Stimulated activated CD4-positive, alpha-beta T cell treated with anti-CD3 and anti-CD28 coated beads, Interleukin-12 subunit alpha, Interleukin-12 subunit beta, amount 100 ng/mL, for 24 hours (primary cell): ENCODE measurements around the gene SGK2.
A peak's percentile ranks its signal among the peaks of the same experiment; 100 is the strongest.

Experiments used
- DNase-seq, 2 experiments: peaks; one replicate each; pipeline ENCODE4 v3.0.0-alpha.2; 2020; ENCODE audit warnings: low read depth in 2 of 2

SGK2 gene

DNA sequence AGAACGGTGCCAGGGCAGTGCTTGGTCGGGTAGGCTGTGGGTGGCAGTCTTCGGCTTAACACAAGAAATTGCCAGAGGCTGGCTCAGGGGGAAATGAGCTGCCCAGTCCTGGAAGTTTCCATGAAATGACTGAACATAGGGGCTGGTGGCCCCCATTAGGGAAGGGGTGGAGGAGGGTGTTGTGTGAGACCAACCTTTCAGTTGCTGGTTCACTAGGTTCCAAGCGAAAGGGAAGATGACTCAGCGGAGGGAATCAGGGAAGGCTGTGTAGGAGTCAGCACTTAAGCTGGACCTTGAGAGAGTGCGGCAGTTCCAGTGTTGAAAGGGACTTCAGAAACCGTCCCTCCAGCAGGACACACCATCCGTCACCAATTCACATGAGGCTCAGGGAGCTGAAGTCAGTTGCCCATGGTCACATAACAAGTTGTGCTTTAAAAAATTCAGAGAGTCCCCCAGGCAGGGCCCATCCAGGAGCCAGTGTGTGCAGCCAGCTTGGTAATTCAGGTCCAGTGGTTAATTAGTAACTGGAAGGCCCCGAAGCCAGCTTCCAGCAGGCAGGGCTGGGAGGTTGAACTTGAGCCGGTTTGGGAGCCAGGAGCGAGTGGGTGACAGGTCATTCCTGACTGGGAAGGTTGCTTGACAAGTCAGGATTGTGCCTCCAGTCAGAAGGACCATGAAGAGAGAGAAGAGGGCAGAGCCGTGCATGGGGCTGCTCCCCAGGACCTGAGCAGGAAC lies at the start of gene SGK2:
TSS of gene SGK2 (plus strand) at position 616 of the 735 bp plus-strand sequence. CDS start 7,469 bp downstream, outside the sequence.
- DNase-seq = no peak

GRCh38 chr20:43511879-43512278 lies 46.9 kb upstream of the SGK2 start:
- DNase-seq = no peak

DNA sequence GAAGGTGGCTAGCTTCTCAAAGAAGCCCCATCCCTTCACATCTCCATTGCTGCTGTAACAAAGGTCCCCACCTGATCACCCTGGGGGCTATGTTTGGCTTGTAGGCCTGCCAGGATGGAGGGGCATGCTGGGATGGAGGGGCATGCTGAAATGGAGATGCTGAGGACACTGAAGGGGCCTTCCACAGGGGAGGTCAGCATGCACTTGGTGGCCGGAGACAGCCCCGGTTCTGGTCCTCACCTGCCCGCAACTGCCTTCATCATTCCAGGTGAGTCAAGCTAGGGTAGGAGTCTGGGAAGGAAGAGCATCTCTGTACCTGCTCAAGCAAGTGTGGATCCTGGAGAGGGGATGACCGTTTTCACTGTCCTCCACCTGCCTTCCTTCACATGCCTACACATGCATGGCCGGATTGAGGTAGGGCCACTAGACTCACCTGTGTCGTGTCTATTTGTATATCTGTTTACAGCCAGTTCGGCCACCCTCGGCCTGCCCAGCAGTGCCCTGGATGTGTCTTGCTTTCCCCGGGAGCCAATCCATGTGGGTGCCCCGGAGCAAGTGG lies 45.4 kb upstream of the SGK2 start:
- DNase-seq = no peak

- peak; percentile 70 to 86 for DNase-seq
These were observed 44.7 kb upstream of the SGK2 start for GRCh38 chr20:43513931-43514647.

GRCh38 chr20:43514648-43514999 lies 44.2 kb upstream of the SGK2 start:
- no peak for DNase-seq

- DNase-seq = no peak
These were observed 43.2 kb upstream of the SGK2 start for GRCh38 chr20:43515628-43516027.

DNA sequence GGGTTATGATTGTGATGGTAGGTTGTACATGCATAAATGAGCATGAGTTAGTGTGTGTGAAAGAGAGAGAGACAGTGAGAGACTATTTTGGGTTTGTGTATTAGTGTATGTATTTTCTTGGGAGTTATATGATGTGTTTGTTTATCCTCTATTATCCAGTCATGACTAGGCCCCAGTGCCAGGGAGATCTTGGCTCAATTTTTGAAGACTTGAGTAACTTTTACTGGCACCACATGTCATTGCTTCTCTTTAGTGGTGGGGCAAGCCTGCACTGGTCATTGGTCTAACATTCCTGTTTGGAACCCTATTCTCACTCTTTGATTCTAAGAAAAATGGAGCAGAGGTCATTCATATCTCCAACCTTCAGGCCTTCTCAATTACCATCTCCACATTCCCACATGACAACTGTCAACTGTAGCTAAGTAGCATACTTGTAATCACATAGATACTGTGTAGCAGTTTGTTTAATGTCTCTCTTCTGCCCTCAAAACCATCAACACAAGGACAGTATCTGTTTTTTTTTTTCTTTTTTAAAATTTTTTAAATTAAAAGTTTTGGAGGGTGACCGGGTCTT lies 42.5 kb upstream of the SGK2 start:
- DNase-seq = no peak

DNA sequence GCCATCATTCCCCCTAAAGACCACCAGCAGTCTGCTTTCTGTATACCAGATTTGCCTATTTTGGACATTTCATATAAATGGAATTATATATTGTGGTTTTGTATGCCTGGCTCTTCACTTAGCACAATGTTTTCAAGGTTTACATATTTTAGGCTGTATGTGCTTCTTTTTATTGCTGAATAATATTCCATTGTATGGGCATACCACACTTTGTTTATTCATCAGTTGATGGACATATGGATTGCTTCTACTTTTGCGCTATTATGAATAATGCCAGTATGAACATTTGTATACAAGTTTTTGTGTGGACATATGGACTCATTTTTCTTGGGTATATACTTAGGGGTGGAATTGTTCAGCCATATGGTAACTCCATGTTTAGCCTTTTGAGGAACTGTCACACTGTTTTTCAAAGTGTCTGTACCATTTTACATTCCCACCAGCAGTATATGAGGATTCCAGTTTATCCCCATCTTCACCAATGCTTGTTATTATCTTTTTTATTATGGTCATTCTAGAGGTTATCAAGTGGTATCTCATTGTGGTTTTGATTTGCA lies 38.7 kb upstream of the SGK2 start:
- no peak for DNase-seq

DNA sequence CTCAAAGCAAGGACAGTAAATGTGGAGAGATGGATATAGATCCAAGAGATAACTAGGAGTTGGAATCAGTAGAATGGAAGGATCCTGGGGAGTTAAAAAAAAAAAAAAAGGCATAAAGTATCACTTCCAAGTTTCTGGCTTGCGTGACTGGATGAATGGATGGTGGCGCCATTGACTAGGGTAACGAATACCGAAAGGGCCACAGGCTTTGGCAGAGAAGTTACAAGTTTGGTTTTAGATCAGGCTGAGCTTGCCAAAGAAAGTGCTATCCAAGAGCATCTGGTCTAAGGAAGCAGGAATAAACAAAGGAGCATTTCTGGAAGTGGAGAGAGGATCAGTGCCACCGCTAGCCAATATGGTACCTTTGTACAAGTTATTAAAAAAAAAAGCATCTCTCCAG lies 33.8 kb upstream of the SGK2 start:
- no peak for DNase-seq

- DNase-seq = no peak
These were observed 30.5 kb upstream of the SGK2 start for GRCh38 chr20:43528258-43528875.

GRCh38 chr20:43529051-43529450 lies 29.8 kb upstream of the SGK2 start:
- DNase-seq = no peak

- DNase-seq = no peak
These were observed 29.2 kb upstream of the SGK2 start for GRCh38 chr20:43529457-43530153.

DNA sequence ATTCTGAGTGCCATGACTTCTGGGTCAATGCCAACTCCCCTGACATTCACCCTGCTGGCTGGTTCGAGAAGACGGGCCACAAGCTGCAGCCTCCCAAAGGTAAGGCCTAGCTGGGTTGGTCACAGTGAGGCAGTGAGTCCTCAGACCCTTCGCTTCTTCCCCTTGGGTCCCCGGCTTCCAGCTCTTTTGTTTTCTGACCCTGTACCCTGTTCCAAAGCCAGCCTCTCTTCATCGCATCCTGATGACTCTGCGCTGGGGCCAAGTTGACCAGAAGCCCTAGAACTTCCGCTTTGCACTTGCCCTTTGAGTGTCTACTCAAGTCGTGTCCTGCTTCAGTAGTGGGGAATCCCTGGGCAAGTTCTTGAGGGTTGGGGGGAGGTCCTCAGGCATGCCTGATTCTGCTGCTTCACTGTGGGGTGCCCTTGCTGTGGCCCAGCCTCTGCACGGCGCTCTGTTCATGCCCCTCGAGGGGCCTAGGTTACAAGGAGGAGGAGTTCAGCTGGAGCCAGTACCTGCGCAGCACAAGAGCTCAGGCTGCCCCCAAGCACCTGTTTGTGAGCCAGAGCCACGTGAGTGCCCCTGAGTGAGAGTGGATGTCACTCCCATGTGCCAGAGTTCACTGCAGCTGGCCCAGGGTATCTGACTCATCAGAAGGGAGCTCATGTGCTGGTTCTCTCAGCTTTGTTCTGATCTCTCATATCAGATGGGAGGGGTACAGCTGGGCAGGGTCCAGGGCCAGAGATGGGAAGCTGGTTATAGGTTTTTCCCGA lies 28.3 kb upstream of the SGK2 start:
- DNase-seq = no peak

GRCh38 chr20:43531091-43531443 lies 27.8 kb upstream of the SGK2 start:
- DNase-seq = no peak

DNA sequence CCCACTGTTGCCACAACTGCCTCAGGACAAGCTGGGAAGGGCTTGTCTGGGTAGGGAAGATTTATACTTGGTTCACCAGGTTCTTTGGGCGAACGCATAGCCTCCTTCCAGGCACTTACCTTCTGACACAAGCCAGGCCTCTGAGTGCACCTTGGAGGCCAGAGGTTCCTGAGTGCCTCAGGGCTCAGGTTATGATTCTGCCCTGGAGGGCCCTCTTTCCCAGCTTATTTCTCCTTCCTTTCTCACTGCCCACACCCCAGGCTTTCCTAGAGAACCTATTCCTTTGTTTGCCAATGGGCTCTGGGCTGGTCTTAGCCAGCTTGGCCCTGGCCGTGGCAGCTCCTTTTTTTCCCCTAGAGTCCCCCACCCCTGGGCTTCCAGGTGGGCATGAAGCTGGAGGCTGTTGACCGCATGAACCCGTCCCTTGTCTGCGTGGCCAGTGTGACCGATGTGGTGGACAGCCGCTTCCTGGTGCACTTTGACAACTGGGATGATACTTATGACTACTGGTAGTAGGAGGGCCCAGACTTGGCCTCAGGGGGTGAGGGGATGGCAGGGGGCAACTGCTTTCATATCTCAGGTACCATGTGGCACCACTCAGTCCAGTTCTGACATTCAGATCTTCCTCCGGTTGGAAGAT lies 26.3 kb upstream of the SGK2 start:
- no peak for DNase-seq

GRCh38 chr20:43533060-43533459 lies 25.8 kb upstream of the SGK2 start:
- DNase-seq = no peak

DNA sequence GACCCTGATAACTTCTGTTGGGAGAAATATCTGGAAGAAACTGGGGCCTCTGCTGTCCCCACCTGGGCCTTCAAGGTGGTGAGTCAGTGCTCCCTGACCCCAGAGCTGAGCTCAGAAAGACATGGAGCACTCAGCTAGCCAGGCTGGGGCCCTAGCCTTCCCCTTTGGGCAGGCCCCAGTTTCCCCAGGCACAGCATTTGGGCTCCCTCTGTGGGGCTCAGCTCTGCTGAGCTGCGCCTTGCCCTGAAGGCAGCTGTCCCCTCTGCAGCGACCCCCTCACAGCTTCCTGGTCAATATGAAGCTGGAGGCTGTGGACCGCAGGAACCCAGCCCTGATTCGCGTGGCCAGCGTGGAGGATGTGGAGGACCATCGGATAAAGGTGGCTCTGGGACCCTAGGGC lies 24.8 kb upstream of the SGK2 start:
- no peak for DNase-seq

DNA sequence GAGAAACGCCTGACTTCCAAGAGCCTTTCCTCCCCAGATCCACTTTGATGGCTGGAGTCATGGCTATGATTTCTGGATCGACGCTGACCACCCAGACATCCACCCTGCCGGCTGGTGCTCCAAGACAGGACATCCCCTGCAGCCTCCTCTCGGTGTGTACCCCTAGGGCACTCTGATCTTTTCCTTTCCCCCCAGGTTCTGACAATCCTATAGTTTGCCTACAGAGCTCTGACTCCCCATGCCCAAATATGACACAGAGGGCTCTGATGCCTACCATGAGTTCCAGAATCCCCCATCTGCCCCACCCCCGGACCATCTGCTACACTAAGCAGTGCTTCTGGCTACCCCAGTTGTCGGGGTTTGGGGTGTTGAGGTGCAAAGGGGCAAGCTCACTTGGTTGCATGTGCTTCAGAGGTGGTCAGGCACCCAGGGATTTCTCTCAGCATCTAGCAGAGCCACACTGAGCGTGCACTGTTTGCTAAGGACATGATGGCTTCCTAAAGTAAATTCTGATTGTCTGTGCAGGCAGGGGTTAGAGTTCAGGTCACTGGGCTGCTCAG lies 24.0 kb upstream of the SGK2 start:
- DNase-seq = no peak

GRCh38 chr20:43535370-43536004 lies 23.3 kb upstream of the SGK2 start:
- no peak for DNase-seq
